Neural progenitor cell (in vitro differentiated cells): ENCODE measurements around the gene SEMA7A. TPM values are rescaled to one million over a fixed set of nuclear protein-coding genes. Genes with fewer than 3 reads are reported as not detected.

Experiments used
- DNase-seq: peaks from one replicate; pipeline ENCODE4 v3.0.0-alpha.2; 2016; ENCODE audit warnings: low spot score
- H2AFZ ChIP-seq: fragments of 200-600 bp; sonication (generic); replicated peaks from 2 replicates; pipeline ENCODE4 v1.6.1; 2016; ENCODE audit warnings: antibody characterized with exemption
- H3F3A ChIP-seq: fragments of 200-600 bp; sonication (generic); 2 replicates; pipeline ENCODE4 v1.6.1; 2016; ENCODE audit warnings: antibody characterized with exemption, low read depth
- H3K27ac ChIP-seq: fragments of 200-600 bp; sonication (generic); 2 replicates; pipeline ENCODE4 v1.5.1; 2016; ENCODE audit warnings: mild to moderate bottlenecking
- H3K27me3 ChIP-seq: fragments of 200-600 bp; sonication (generic); 2 replicates; pipeline ENCODE4 v1.6.1; 2016; ENCODE audit warnings: mild to moderate bottlenecking, moderate library complexity
- H3K36me3 ChIP-seq: fragments of 200-600 bp; sonication (generic); 2 replicates; pipeline ENCODE4 v1.5.1; 2016
- H3K4me1 ChIP-seq: fragments of 200-600 bp; sonication (generic); 2 replicates; pipeline ENCODE4 v1.6.1; 2016; ENCODE audit warnings: mixed run types
- H3K4me2 ChIP-seq: fragments of 200-600 bp; sonication (generic); 2 replicates; pipeline ENCODE4 v1.6.1; 2016
- H3K4me3 ChIP-seq: fragments of 200-600 bp; sonication (generic); 2 replicates; pipeline ENCODE4 v1.5.1; 2016
- H3K79me2 ChIP-seq: fragments of 200-600 bp; sonication (generic); 2 replicates; pipeline ENCODE4 v1.6.1; 2016; ENCODE audit warnings: low read depth
- H3K9ac ChIP-seq: fragments of 200-600 bp; sonication (generic); 2 replicates; pipeline ENCODE4 v1.6.1; 2016
- H3K9me3 ChIP-seq: fragments of 200-600 bp; sonication (generic); 2 replicates; pipeline ENCODE4 v1.5.1; 2016; ENCODE audit warnings: low read depth
- H4K20me1 ChIP-seq: fragments of 200-600 bp; sonication (generic); 2 replicates; pipeline ENCODE4 v1.6.1; 2016; ENCODE audit warnings: low read depth
- H3K27ac Mint-ChIP-seq: 3 replicates; pipeline ENCODE4 v1.8.0; 2021; ENCODE audit warnings: mixed read lengths
- H3K27me3 Mint-ChIP-seq: 2 replicates; pipeline ENCODE4 v1.8.0; 2022; ENCODE audit warnings: low read depth, mild to moderate bottlenecking, inconsistent platforms, moderate library complexity, mixed read lengths; ENCODE audit not compliant: insufficient read depth
- H3K36me3 Mint-ChIP-seq: 3 replicates; pipeline ENCODE4 v1.8.0; 2021; ENCODE audit warnings: mixed read lengths
- H3K4me1 Mint-ChIP-seq: 3 replicates; pipeline ENCODE4 v1.8.0; 2021; ENCODE audit warnings: mixed read lengths
- H3K4me3 Mint-ChIP-seq: 3 replicates; pipeline ENCODE4 v1.8.0; 2021; ENCODE audit warnings: mild to moderate bottlenecking, moderate library complexity, mixed read lengths
- H3K9me3 Mint-ChIP-seq: 3 replicates; pipeline ENCODE4 v1.8.0; 2020; ENCODE audit warnings: mixed read lengths
- CTCF ChIP-seq: fragments of 200-600 bp; sonication (generic); IDR thresholded peaks from 2 replicates; pipeline ENCODE4 v1.5.1; 2017; ENCODE audit warnings: antibody characterized with exemption, mild to moderate bottlenecking
- EZH2 ChIP-seq: fragments of 200-600 bp; sonication (generic); IDR thresholded peaks from 2 replicates; pipeline ENCODE4 v1.6.1; 2017; ENCODE audit warnings: antibody characterized with exemption, mild to moderate bottlenecking, moderate library complexity
- EZH2phosphoT487 ChIP-seq: fragments of 200-600 bp; sonication (generic); IDR thresholded peaks from 2 replicates; pipeline ENCODE4 v1.6.1; 2017; ENCODE audit warnings: antibody characterized with exemption
- total RNA-seq: library from RNA; depleted of rRNA; stranded (reverse); fragments of >200 nt; gene quantifications from 2 replicates; pipeline ENCODE4 v1.2.3, GENCODE V29; 2015; ENCODE audit warnings: low replicate concordance

Gene SEMA7A
- total RNA-seq, 1 donor from 2014 or later: 3.5 TPM

- Mint-ChIP-seq H3K4me3 (no peak overlapping the region), H3K27ac (no peak overlapping the region), H3K9me3 (no peaks in the 10 kb centered on the region), H3K4me1 (peaks cover 14% of the 10 kb centered on the region), H3K27me3 (peaks cover 3% of the 10 kb centered on the region), H3K36me3 (peaks cover 12% of the 10 kb centered on the region)
- no peak for DNase-seq
- Histone ChIP-seq H3K9me3 (no peaks in the 10 kb centered on the region), H2AFZ (no peak overlapping the region), H3F3A (no peaks in the 10 kb centered on the region), H3K4me1 (no peaks in the 10 kb centered on the region), H3K27ac (no peak overlapping the region), H3K4me2 (no peak overlapping the region), H3K4me3 (no peak overlapping the region), H3K9ac (no peak overlapping the region), H3K36me3 (no peaks in the 10 kb centered on the region), H3K27me3 (no peaks in the 10 kb centered on the region), H4K20me1 (no peaks in the 10 kb centered on the region), H3K79me2 (no peaks in the 10 kb centered on the region)
- TF ChIP-seq CTCF (no peak), EZH2phosphoT487 (no peak), EZH2 (no peak)
These were observed 19.0 kb downstream of the SEMA7A start for GRCh38 chr15:74414603-74415338.

GRCh38 chr15:74414081-74414580 is 19.6 kb downstream of the SEMA7A start:
- H2AFZ ChIP-seq: no peak overlapping the region
- H3K36me3 ChIP-seq: no peaks in the 10 kb centered on the region
- Mint-ChIP-seq H3K4me3 (no peak overlapping the region), H3K36me3 (peaks cover 12% of the 10 kb centered on the region), H3K4me1 (peaks cover 14% of the 10 kb centered on the region), H3K27ac (peak overlapping the region; percentile 20), H3K27me3 (peaks cover 3% of the 10 kb centered on the region), H3K9me3 (no peaks in the 10 kb centered on the region)
- H3K79me2 ChIP-seq: no peaks in the 10 kb centered on the region
- no peak overlapping the region for H3K4me2 ChIP-seq
- no peak overlapping the region for H3K27ac ChIP-seq
- H3K9ac ChIP-seq: no peak overlapping the region
- no peak for DNase-seq
- no peak overlapping the region for H3K4me3 ChIP-seq
- H3K27me3 ChIP-seq: no peaks in the 10 kb centered on the region
- H3K9me3 ChIP-seq: no peaks in the 10 kb centered on the region
- no peak for TF ChIP-seq EZH2
- no peak for TF ChIP-seq CTCF
- H3F3A ChIP-seq: no peaks in the 10 kb centered on the region
- H3K4me1 ChIP-seq: no peaks in the 10 kb centered on the region
- no peaks in the 10 kb centered on the region for H4K20me1 ChIP-seq

- Mint-ChIP-seq H3K27ac (no peak overlapping the region), H3K27me3 (peaks cover 5% of the 10 kb centered on the region), H3K36me3 (peaks cover 12% of the 10 kb centered on the region), H3K9me3 (no peaks in the 10 kb centered on the region), H3K4me3 (no peak overlapping the region), H3K4me1 (peaks cover 17% of the 10 kb centered on the region)
- no peaks in the 10 kb centered on the region for H3K27me3 ChIP-seq
- TF ChIP-seq CTCF (no peak), EZH2 (no peak), EZH2phosphoT487 (no peak)
- no peaks in the 10 kb centered on the region for H3F3A ChIP-seq
- H3K4me3 ChIP-seq: no peak overlapping the region
- DNase-seq: no peak
- H3K4me1 ChIP-seq: no peaks in the 10 kb centered on the region
- no peak overlapping the region for H3K9ac ChIP-seq
- H3K79me2 ChIP-seq: no peaks in the 10 kb centered on the region
- no peak overlapping the region for H2AFZ ChIP-seq
- H3K4me2 ChIP-seq: no peak overlapping the region
- H3K9me3 ChIP-seq: no peaks in the 10 kb centered on the region
- no peaks in the 10 kb centered on the region for H4K20me1 ChIP-seq
- H3K27ac ChIP-seq: no peak overlapping the region
- no peaks in the 10 kb centered on the region for H3K36me3 ChIP-seq
These were observed 20.2 kb downstream of the SEMA7A start for GRCh38 chr15:74413350-74414080.
